GM23338 (cell line): ENCODE measurements around the gene TTC8. TPM values are rescaled to one million over a fixed set of nuclear protein-coding genes. Genes with fewer than 3 reads are reported as not detected.

Experiments used
- ATAC-seq: fragments of 200-7000 bp; cut with Tn5 transposase; 3 replicates; pipeline ENCODE4 v1.9.1; 2020
- DNase-seq: peaks from one replicate; pipeline ENCODE4 v3.0.0-alpha.2; 2015; ENCODE audit warnings: low spot score
- H2AFZ ChIP-seq: fragments of 200-600 bp; sonication (generic); 2 replicates; pipeline ENCODE4 v1.8.0; 2016; ENCODE audit warnings: antibody characterized with exemption, mild to moderate bottlenecking, moderate library complexity
- H3F3A ChIP-seq: fragments of 200-600 bp; sonication (generic); replicated peaks from 2 replicates; pipeline ENCODE4 v1.8.0; 2017; ENCODE audit warnings: antibody characterized with exemption, mixed run types, low read depth
- H3K27ac ChIP-seq: fragments of 200-600 bp; sonication (generic); 2 replicates; pipeline ENCODE4 v1.6.1; 2016; ENCODE audit warnings: low read depth
- H3K27me3 ChIP-seq: fragments of 200-600 bp; sonication (generic); 2 replicates; pipeline ENCODE4 v1.8.0; 2016; ENCODE audit warnings: mild to moderate bottlenecking, mixed run types, moderate library complexity; ENCODE audit not compliant: insufficient read depth
- H3K36me3 ChIP-seq: fragments of 200-600 bp; sonication (generic); 2 replicates; pipeline ENCODE4 v1.8.0; 2016; ENCODE audit warnings: mild to moderate bottlenecking; ENCODE audit not compliant: insufficient read depth
- H3K4me1 ChIP-seq: fragments of 200-600 bp; sonication (generic); 2 replicates; pipeline ENCODE4 v1.8.0; 2016; ENCODE audit warnings: mild to moderate bottlenecking, moderate library complexity; ENCODE audit not compliant: insufficient read depth
- H3K4me2 ChIP-seq: fragments of 200-600 bp; sonication (generic); 2 replicates; pipeline ENCODE4 v1.7.1; 2017; ENCODE audit warnings: mixed run types
- H3K4me3 ChIP-seq: fragments of 200-600 bp; sonication (generic); 2 replicates; pipeline ENCODE4 v1.6.1; 2016; ENCODE audit warnings: mixed run types
- H3K79me2 ChIP-seq: fragments of 200-600 bp; sonication (generic); replicated peaks from 2 replicates; pipeline ENCODE4 v1.8.0; 2017; ENCODE audit warnings: mild to moderate bottlenecking; ENCODE audit not compliant: insufficient read depth
- H3K9me2 ChIP-seq: fragments of 200-600 bp; sonication (generic); 2 replicates; pipeline ENCODE4 v1.8.0; 2017; ENCODE audit not compliant: insufficient read depth
- H4K20me1 ChIP-seq: fragments of 200-600 bp; sonication (generic); replicated peaks from 2 replicates; pipeline ENCODE4 v1.8.0; 2017; ENCODE audit warnings: mild to moderate bottlenecking; ENCODE audit not compliant: insufficient read depth
- H3K27ac Mint-ChIP-seq: 2 replicates; pipeline ENCODE4 v1.8.0; 2020; ENCODE audit warnings: inconsistent platforms, mild to moderate bottlenecking, moderate library complexity, mixed read lengths
- H3K27me3 Mint-ChIP-seq: 3 replicates; pipeline ENCODE4 v1.8.0; 2022; ENCODE audit warnings: low read depth, mild to moderate bottlenecking, moderate library complexity, mixed read lengths, inconsistent platforms; ENCODE audit not compliant: insufficient read depth, poor library complexity
- H3K36me3 Mint-ChIP-seq: 3 replicates; pipeline ENCODE4 v1.8.0; 2021; ENCODE audit warnings: low read depth, mild to moderate bottlenecking, inconsistent platforms, moderate library complexity, mixed read lengths
- H3K4me1 Mint-ChIP-seq: 3 replicates; pipeline ENCODE4 v1.8.0; 2020; ENCODE audit warnings: mild to moderate bottlenecking, inconsistent platforms, mixed read lengths
- H3K4me3 Mint-ChIP-seq: 3 replicates; pipeline ENCODE4 v1.8.0; 2021; ENCODE audit warnings: moderate library complexity, mild to moderate bottlenecking, inconsistent platforms, mixed read lengths
- H3K9me3 Mint-ChIP-seq: 3 replicates; pipeline ENCODE4 v1.8.0; 2020; ENCODE audit warnings: moderate library complexity, mild to moderate bottlenecking, inconsistent platforms, mixed read lengths
- EZH2 ChIP-seq: fragments of 200-600 bp; sonication (generic); IDR thresholded peaks from one replicate; pipeline ENCODE4 v1.8.0; 2017; ENCODE audit warnings: antibody characterized with exemption, mild to moderate bottlenecking, low read depth; ENCODE audit not compliant: unreplicated experiment
- EZH2phosphoT487 ChIP-seq: fragments of 200-600 bp; sonication (generic); IDR thresholded peaks from one replicate; pipeline ENCODE4 v1.8.1; 2018; ENCODE audit warnings: antibody characterized with exemption; ENCODE audit not compliant: unreplicated experiment
- JUNB ChIP-seq: IDR thresholded peaks from one replicate; pipeline ENCODE4 v1.6.1; 2016; ENCODE audit warnings: antibody characterized with exemption; ENCODE audit not compliant: unreplicated experiment
- NANOG ChIP-seq: IDR thresholded peaks from 2 replicates; pipeline ENCODE4 v1.6.1; 2016; ENCODE audit warnings: antibody characterized with exemption, borderline replicate concordance
- STAT1 ChIP-seq: IDR thresholded peaks from one replicate; pipeline ENCODE4 v1.6.1; 2016; ENCODE audit warnings: antibody characterized with exemption; ENCODE audit not compliant: unreplicated experiment
- ZNF114 ChIP-seq: fragments of 250-450 bp; sonication (Bioruptor Pico); IDR thresholded peaks from 2 replicates; pipeline ENCODE4 v1.5.0; 2020; ENCODE audit warnings: mild to moderate bottlenecking, moderate library complexity
- polyA plus RNA-seq: library from polyadenylated mRNA; unstranded; fragments of >200 nt; fragmentation: Nextera tagmentation; extraction: Ambion mirVana; gene quantifications from 2 replicates; pipeline ENCODE4 v1.2.1, GENCODE V29; 2016
- total RNA-seq: library from RNA; depleted of rRNA; stranded (reverse); fragments of >200 nt; shearing (Covaris generic); gene quantifications from 2 replicates; pipeline ENCODE4 v1.2.3, GENCODE V29; 2014
- TF ChIP-seq, protein P1 (sequence below): IDR thresholded peaks from one replicate; pipeline ENCODE4 v1.6.1; 2018; ENCODE audit warnings: antibody characterized with exemption; ENCODE audit not compliant: unreplicated experiment
- TF ChIP-seq, protein P2 (sequence below), 2 experiments: fragments of 200-600 bp in 1 of 2; sonication (generic) in 1 of 2; conservative IDR thresholded peaks; 2 replicates each; pipeline versions ENCODE4 v1.5.1 to v1.6.1; 2016 to 2017; ENCODE audit warnings: antibody characterized with exemption in 2 of 2, low read depth in 2 of 2, mild to moderate bottlenecking in 2 of 2, moderate library complexity in 1 of 2
- TF ChIP-seq, protein P3 (sequence below): fragments of 250-450 bp; sonication (Bioruptor Pico); IDR thresholded peaks from 2 replicates; pipeline ENCODE4 v1.5.0; 2020; ENCODE audit warnings: mild to moderate bottlenecking, moderate library complexity

Gene TTC8
- total and polyA plus RNA-seq, 2 experiments from 2014 or later: 7.5 to 10.5 TPM

DNA sequence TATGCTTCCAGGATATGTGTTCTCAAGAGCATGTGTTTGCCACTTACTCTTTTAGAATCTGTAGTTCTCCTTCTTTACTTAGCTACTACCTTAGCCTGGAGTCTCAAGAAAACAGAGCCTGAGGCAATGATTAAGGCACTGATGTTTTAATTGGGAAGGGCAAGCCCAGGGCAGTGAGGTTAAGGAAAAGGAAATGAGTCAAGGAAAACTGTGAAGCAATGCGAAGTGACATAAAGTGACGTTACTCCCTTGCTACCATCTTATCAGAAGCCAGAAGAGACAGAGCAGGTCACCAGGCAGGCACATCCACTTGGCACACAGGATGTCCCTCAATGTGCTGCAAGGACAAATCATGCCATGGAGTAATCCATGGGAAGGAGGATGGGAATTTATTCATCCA lies 20.4 kb upstream of the TTC8 start (continued):
- TF ChIP-seq, protein P1, sequence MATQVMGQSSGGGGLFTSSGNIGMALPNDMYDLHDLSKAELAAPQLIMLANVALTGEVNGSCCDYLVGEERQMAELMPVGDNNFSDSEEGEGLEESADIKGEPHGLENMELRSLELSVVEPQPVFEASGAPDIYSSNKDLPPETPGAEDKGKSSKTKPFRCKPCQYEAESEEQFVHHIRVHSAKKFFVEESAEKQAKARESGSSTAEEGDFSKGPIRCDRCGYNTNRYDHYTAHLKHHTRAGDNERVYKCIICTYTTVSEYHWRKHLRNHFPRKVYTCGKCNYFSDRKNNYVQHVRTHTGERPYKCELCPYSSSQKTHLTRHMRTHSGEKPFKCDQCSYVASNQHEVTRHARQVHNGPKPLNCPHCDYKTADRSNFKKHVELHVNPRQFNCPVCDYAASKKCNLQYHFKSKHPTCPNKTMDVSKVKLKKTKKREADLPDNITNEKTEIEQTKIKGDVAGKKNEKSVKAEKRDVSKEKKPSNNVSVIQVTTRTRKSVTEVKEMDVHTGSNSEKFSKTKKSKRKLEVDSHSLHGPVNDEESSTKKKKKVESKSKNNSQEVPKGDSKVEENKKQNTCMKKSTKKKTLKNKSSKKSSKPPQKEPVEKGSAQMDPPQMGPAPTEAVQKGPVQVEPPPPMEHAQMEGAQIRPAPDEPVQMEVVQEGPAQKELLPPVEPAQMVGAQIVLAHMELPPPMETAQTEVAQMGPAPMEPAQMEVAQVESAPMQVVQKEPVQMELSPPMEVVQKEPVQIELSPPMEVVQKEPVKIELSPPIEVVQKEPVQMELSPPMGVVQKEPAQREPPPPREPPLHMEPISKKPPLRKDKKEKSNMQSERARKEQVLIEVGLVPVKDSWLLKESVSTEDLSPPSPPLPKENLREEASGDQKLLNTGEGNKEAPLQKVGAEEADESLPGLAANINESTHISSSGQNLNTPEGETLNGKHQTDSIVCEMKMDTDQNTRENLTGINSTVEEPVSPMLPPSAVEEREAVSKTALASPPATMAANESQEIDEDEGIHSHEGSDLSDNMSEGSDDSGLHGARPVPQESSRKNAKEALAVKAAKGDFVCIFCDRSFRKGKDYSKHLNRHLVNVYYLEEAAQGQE: no peak
- TF ChIP-seq EZH2 (no peak), NANOG (no peak), STAT1 (no peak)

DNA sequence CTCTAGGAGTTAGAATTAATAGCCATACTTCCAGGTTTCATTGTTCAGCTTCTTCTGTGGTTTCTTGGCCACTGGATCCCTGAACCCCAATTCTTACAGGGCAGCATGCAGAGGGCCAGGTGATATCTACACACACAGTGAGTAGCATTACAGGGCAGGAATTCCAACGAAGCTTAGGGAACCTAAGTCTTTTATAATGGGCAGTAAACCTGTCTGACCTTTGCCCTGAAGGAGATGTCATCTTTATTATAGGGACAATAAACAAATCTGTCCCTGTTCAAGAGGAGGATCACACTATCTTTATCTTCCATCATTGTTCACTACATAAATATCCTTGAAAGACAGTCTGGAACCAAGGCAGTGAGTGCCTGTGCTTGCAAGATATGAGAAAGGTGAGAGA lies 20.0 kb upstream of the TTC8 start:
- peaks cover 12% of the 10 kb centered on the region for H3K27me3 Mint-ChIP-seq
- peaks cover 7% of the 10 kb centered on the region; the same call in 2 of the 3 replicates for H3K36me3 Mint-ChIP-seq
- Histone ChIP-seq H3K4me2 (no peak overlapping the region), H4K20me1 (no peaks in the 10 kb centered on the region), H3K36me3 (no peaks in the 10 kb centered on the region), H3K27me3 (no peaks in the 10 kb centered on the region), H3K4me1 (no peaks in the 10 kb centered on the region), H2AFZ (no peak overlapping the region), H3F3A (no peaks in the 10 kb centered on the region), H3K4me3 (no peak overlapping the region), H3K9me2 (no peaks in the 10 kb centered on the region), H3K79me2 (no peaks in the 10 kb centered on the region), H3K27ac (no peak overlapping the region)
- H3K9me3 Mint-ChIP-seq: peaks cover 17% of the 10 kb centered on the region; the same call in 2 of the 3 replicates
- no peak overlapping the region for H3K4me3 Mint-ChIP-seq
- TF ChIP-seq EZH2phosphoT487 (no peak), JUNB (no peak), ZNF114 (CRISPR knock-in tag) (no peak), EZH2 (no peak), STAT1 (no peak)
- TF ChIP-seq, protein P2, sequence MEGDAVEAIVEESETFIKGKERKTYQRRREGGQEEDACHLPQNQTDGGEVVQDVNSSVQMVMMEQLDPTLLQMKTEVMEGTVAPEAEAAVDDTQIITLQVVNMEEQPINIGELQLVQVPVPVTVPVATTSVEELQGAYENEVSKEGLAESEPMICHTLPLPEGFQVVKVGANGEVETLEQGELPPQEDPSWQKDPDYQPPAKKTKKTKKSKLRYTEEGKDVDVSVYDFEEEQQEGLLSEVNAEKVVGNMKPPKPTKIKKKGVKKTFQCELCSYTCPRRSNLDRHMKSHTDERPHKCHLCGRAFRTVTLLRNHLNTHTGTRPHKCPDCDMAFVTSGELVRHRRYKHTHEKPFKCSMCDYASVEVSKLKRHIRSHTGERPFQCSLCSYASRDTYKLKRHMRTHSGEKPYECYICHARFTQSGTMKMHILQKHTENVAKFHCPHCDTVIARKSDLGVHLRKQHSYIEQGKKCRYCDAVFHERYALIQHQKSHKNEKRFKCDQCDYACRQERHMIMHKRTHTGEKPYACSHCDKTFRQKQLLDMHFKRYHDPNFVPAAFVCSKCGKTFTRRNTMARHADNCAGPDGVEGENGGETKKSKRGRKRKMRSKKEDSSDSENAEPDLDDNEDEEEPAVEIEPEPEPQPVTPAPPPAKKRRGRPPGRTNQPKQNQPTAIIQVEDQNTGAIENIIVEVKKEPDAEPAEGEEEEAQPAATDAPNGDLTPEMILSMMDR (conservative IDR thresholded peaks at IDR 0.05; ENCODE audit: low read depth in 2 of 2): no peak
- TF ChIP-seq, protein P3, sequence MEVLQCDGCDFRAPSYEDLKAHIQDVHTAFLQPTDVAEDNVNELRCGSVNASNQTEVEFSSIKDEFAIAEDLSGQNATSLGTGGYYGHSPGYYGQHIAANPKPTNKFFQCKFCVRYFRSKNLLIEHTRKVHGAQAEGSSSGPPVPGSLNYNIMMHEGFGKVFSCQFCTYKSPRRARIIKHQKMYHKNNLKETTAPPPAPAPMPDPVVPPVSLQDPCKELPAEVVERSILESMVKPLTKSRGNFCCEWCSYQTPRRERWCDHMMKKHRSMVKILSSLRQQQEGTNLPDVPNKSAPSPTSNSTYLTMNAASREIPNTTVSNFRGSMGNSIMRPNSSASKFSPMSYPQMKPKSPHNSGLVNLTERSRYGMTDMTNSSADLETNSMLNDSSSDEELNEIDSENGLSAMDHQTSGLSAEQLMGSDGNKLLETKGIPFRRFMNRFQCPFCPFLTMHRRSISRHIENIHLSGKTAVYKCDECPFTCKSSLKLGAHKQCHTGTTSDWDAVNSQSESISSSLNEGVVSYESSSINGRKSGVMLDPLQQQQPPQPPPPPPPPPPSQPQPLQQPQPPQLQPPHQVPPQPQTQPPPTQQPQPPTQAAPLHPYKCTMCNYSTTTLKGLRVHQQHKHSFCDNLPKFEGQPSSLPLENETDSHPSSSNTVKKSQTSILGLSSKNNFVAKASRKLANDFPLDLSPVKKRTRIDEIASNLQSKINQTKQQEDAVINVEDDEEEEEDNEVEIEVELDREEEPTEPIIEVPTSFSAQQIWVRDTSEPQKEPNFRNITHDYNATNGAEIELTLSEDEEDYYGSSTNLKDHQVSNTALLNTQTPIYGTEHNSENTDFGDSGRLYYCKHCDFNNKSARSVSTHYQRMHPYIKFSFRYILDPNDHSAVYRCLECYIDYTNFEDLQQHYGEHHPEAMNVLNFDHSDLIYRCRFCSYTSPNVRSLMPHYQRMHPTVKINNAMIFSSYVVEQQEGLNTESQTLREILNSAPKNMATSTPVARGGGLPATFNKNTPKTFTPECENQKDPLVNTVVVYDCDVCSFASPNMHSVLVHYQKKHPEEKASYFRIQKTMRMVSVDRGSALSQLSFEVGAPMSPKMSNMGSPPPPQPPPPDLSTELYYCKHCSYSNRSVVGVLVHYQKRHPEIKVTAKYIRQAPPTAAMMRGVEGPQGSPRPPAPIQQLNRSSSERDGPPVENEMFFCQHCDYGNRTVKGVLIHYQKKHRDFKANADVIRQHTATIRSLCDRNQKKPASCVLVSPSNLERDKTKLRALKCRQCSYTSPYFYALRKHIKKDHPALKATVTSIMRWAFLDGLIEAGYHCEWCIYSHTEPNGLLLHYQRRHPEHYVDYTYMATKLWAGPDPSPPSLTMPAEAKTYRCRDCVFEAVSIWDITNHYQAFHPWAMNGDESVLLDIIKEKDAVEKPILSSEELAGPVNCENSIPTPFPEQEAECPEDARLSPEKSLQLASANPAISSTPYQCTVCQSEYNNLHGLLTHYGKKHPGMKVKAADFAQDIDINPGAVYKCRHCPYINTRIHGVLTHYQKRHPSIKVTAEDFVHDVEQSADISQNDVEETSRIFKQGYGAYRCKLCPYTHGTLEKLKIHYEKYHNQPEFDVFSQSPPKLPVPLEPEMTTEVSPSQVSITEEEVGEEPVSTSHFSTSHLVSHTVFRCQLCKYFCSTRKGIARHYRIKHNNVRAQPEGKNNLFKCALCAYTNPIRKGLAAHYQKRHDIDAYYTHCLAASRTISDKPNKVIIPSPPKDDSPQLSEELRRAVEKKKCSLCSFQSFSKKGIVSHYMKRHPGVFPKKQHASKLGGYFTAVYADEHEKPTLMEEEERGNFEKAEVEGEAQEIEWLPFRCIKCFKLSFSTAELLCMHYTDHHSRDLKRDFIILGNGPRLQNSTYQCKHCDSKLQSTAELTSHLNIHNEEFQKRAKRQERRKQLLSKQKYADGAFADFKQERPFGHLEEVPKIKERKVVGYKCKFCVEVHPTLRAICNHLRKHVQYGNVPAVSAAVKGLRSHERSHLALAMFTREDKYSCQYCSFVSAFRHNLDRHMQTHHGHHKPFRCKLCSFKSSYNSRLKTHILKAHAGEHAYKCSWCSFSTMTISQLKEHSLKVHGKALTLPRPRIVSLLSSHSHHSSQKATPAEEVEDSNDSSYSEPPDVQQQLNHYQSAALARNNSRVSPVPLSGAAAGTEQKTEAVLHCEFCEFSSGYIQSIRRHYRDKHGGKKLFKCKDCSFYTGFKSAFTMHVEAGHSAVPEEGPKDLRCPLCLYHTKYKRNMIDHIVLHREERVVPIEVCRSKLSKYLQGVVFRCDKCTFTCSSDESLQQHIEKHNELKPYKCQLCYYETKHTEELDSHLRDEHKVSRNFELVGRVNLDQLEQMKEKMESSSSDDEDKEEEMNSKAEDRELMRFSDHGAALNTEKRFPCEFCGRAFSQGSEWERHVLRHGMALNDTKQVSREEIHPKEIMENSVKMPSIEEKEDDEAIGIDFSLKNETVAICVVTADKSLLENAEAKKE (CRISPR knock-in tag): no peak
- H3K27ac Mint-ChIP-seq: no peak overlapping the region
- DNase-seq (no peak), ATAC-seq (no peak)
- no peaks in the 10 kb centered on the region for H3K4me1 Mint-ChIP-seq
